ENCODE data around the gene CILP.
"Not testable (repeated sequence)": the region's sequence is repeated elsewhere in the genome, so short reads cannot be mapped to it uniquely, and the experiment has no call there.

The CILP gene

GRCh38 chr15:65245096-65245856, 34.0 kb upstream of the CILP start:
- no peak overlapping the region for H3K4me3 ChIP-seq (ENCODE audit: low read depth, low read length)
- peak; percentile 61 for DNase-seq (ENCODE audit: low read depth)
- TF ChIP-seq, protein P1, sequence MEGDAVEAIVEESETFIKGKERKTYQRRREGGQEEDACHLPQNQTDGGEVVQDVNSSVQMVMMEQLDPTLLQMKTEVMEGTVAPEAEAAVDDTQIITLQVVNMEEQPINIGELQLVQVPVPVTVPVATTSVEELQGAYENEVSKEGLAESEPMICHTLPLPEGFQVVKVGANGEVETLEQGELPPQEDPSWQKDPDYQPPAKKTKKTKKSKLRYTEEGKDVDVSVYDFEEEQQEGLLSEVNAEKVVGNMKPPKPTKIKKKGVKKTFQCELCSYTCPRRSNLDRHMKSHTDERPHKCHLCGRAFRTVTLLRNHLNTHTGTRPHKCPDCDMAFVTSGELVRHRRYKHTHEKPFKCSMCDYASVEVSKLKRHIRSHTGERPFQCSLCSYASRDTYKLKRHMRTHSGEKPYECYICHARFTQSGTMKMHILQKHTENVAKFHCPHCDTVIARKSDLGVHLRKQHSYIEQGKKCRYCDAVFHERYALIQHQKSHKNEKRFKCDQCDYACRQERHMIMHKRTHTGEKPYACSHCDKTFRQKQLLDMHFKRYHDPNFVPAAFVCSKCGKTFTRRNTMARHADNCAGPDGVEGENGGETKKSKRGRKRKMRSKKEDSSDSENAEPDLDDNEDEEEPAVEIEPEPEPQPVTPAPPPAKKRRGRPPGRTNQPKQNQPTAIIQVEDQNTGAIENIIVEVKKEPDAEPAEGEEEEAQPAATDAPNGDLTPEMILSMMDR (conservative IDR thresholded peaks at IDR 0.05; ENCODE audit: low read depth, low read length) = no peak

DNA sequence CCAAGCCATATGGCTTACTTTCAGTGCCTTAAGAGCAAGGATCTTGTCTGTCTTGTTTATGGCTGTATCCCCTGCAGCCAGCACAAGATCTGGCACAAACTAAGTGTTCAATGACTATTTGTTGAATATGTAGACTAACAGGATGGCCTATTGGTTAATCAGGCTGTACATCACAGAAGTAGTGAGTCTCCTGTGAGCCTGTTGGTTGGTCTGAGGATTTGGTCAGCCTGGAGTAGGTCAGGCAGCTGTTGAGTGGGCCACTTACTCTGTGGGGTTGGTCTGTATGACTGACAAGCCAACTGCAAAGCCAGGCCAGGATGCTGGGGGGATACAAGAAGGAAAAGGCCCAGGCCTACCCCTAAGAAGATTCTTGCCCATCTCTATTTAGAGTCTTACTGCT, 33.4 kb upstream of the CILP start:
- no peak overlapping the region for H3K4me3 ChIP-seq (ENCODE audit: low read depth, low read length)
- TF ChIP-seq, protein P1 (conservative IDR thresholded peaks at IDR 0.05; ENCODE audit: low read depth, low read length) = no peak
- no peak for DNase-seq (ENCODE audit: low read depth)

DNA sequence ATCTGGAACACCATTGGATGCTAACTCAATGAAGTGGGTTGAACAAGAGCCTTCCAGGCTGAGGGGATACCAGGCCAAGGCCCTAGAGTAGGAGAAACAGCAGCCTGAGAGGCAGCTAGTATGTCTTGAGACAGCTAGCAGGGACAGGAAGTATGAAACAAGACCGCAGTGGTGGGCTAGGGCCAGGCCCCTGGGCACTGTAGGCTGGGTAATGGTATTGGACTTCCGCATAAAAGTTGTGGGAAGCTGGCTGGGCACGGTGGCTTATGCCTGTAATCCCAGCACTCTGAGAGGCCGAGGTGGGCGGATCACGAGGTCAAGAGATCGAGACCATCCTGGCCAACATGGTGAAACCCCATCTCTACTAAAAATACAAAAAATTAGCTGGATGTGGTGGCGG, 25.2 kb upstream of the CILP start:
- not testable (repeated sequence) for H3K4me3 ChIP-seq (ENCODE audit: low read depth, low read length)

DNA sequence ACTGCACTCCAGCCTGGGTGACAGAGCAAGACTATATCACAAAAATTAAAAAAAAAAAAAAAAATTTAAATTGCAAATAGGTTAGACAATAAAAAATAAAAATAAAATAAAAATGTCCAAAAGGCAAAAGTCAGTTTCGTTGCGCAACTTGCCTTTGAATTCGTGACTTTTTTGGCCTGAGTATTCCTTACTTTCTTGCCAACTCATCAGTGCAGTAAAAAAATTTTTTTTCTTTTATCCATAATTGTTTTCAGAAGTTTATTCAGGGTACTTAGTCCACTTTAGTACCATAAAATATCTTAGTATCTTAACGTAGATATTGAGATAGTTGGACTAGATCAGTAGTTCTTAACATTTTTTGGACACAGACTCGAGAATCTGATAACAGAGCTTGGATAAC, 22.4 kb upstream of the CILP start:
- TF ChIP-seq, protein P1 (conservative IDR thresholded peaks at IDR 0.05; ENCODE audit: low read depth, low read length) = no peak
- DNase-seq (ENCODE audit: low read depth) = no peak
- no peak overlapping the region for H3K4me3 ChIP-seq (ENCODE audit: low read depth, low read length)

More for the DNA sequence above, 25.2 kb upstream of the CILP start:
- not testable (repeated sequence) for DNase-seq (ENCODE audit: low read depth)

- no peak overlapping the region for H3K4me3 ChIP-seq (ENCODE audit: low read depth, low read length)
- TF ChIP-seq, protein P1 (conservative IDR thresholded peaks at IDR 0.05; ENCODE audit: low read depth, low read length) = no peak
- DNase-seq (ENCODE audit: low read depth) = no peak
Measured at GRCh38 chr15:65232520-65232919, 21.2 kb upstream of the CILP start.

DNA sequence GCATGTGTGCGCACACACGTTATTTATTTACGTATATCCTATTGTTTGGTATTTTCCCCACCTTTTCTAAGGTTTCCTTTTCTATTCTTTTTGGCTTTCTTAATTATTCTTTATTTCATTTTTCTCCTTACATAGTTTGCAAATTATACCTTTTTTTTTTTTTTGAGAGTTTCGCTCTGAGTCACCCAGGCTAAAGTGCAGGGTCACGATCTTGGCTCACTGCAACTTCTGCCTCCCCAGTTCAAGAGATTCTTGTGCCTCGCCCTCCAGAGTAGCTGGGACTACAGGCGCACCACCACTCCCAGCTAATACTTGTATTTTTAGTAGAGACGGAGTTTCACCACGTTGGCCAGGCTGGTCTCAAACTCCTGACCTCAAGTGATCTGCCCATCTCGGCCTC, 20.0 kb upstream of the CILP start:
- TF ChIP-seq, protein P1 (conservative IDR thresholded peaks at IDR 0.05; ENCODE audit: low read depth, low read length) = no peak
- no peak for DNase-seq (ENCODE audit: low read depth)
- H3K4me3 ChIP-seq (ENCODE audit: low read depth, low read length) = no peak overlapping the region

DNA sequence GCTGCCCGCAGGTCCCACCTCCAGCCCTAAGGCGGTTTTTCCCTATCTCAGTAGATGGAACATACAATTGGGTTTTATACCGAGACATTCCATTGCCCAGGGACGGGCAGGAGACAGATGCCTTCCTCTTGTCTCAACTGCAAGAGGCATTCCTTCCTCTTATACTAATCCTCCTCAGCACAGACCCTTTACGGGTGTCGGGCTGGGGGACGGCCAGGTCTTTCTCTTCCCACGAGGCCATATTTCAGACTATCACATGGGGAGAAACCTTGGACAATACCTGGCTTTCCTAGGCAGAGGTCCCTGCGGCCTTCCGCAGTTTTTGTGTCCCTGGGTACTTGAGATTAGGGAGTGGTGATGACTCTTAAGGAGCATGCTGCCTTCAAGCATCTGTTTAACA, 15.6 kb upstream of the CILP start:
- DNase-seq (ENCODE audit: low read depth); H3K4me3 ChIP-seq (ENCODE audit: low read depth, low read length): not testable (repeated sequence)

DNA sequence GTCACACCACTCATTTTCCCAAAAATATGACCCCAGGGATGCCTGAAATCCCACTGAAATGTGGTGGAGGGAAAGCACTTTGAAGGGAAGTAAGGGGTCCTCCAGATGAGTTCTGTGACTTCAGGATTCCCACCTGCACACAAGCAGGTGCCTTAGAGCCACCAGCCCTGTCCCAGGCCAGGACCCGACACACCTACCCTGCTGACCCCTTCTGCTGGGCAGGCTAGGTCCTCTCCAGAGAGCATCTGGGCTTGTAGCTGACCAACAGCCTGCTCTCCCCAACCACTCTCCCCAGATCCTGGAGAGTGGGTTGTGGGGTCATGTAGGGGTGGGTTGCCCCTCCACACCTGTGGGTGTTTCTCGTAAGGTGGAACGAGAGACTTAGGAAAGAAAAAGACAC, 14.9 kb upstream of the CILP start:
- no peak overlapping the region for H3K4me3 ChIP-seq (ENCODE audit: low read depth, low read length)
- TF ChIP-seq, protein P1 (conservative IDR thresholded peaks at IDR 0.05; ENCODE audit: low read depth, low read length) = no peak
- no peak for DNase-seq (ENCODE audit: low read depth)

Data from choroid plexus epithelial cell (primary cell).